ENCODE measurements around the gene LDLRAD1. TPM values are rescaled to one million over a fixed set of nuclear protein-coding genes. Genes with fewer than 3 reads are reported as not detected.
A peak's percentile ranks its signal among the peaks of the same experiment; 100 is the strongest.

The LDLRAD1 gene
- total and polyA plus RNA-seq, 8 donors: 0.12 to 0.40 TPM; not detected in 6

DNA sequence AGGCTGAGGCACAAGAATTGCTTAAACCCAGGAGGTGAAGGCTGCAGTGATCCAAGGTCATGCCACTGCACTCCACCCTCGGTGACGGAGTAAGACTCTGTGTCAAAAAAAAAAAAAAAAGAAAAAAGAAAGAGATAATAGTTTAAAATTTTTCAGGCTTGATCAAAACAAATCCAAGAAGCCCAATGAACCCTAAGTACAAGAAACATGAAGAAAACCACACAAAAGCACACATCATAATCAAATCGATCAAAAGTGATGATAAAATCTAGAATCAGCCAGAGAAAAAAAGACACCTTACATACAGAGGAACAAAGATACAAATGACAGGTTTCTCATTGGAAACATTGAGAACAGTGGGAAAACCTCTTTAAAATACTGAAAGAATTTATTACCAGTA lies 31.5 kb downstream of the LDLRAD1 start:
- H3K27ac ChIP-seq: no peak overlapping the region
- no peaks in the 10 kb centered on the region for H3K27me3 ChIP-seq
- H3K4me3 ChIP-seq: no peak overlapping the region
- intact Hi-C loops (cut with DNase I; ENCODE audit: low total_unique reads): no loop called here
- H3K4me1 ChIP-seq: peaks cover 0 to 14% (median 6%) of the 10 kb centered on the region in 4 donors
- WGBS, 5 donors: 82 to 92% (median 88%) methylated on average over 3 of the region's 3 CpGs
- TF ChIP-seq EP300 (IDR thresholded peaks at IDR 0.05): no peak
- TF ChIP-seq, protein P1, sequence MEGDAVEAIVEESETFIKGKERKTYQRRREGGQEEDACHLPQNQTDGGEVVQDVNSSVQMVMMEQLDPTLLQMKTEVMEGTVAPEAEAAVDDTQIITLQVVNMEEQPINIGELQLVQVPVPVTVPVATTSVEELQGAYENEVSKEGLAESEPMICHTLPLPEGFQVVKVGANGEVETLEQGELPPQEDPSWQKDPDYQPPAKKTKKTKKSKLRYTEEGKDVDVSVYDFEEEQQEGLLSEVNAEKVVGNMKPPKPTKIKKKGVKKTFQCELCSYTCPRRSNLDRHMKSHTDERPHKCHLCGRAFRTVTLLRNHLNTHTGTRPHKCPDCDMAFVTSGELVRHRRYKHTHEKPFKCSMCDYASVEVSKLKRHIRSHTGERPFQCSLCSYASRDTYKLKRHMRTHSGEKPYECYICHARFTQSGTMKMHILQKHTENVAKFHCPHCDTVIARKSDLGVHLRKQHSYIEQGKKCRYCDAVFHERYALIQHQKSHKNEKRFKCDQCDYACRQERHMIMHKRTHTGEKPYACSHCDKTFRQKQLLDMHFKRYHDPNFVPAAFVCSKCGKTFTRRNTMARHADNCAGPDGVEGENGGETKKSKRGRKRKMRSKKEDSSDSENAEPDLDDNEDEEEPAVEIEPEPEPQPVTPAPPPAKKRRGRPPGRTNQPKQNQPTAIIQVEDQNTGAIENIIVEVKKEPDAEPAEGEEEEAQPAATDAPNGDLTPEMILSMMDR (IDR thresholded peaks at IDR 0.05): no peak
- TF ChIP-seq POLR2AphosphoS5 (IDR thresholded peaks at IDR 0.05): no peak
- no peak for TF ChIP-seq POLR2A (IDR thresholded peaks at IDR 0.05)
- H3K36me3 ChIP-seq: no peaks in the 10 kb centered on the region
- DNase-seq: no peak
- H3K9me3 ChIP-seq: no peaks in the 10 kb centered on the region

DNA sequence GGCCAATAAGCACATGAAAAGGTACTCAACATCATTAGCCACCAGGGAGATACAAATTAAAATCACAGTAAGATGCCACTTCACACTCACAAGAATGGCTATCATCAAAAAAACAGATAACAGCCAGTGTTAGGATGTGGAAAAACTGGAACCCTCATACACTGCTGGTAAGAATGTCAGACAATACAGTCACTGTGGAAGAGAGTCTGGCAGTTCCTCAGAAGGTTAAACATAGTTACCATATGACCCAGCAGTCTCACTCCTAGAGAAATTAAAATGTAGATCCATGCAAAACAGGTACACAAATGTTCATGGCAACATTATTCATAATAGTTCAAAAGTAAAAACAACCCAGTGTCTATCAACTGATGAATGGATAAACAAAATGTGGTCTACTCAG lies 33.3 kb downstream of the LDLRAD1 start:
- TF ChIP-seq, protein P1 (IDR thresholded peaks at IDR 0.05): no peak
- TF ChIP-seq POLR2AphosphoS5 (IDR thresholded peaks at IDR 0.05): no peak
- no peak for TF ChIP-seq EP300 (IDR thresholded peaks at IDR 0.05)
- TF ChIP-seq POLR2A (IDR thresholded peaks at IDR 0.05): no peak
- no peaks in the 10 kb centered on the region for H3K9me3 ChIP-seq
- no peak overlapping the region for H3K27ac ChIP-seq
- H3K4me1 ChIP-seq: peaks cover 0 to 14% (median 6%) of the 10 kb centered on the region in 4 donors
- intact Hi-C loops (cut with DNase I; ENCODE audit: low total_unique reads): no loop called here
- H3K27me3 ChIP-seq: no peaks in the 10 kb centered on the region
- H3K36me3 ChIP-seq: no peaks in the 10 kb centered on the region
- no peak for DNase-seq
- H3K4me3 ChIP-seq: no peak overlapping the region

DNA sequence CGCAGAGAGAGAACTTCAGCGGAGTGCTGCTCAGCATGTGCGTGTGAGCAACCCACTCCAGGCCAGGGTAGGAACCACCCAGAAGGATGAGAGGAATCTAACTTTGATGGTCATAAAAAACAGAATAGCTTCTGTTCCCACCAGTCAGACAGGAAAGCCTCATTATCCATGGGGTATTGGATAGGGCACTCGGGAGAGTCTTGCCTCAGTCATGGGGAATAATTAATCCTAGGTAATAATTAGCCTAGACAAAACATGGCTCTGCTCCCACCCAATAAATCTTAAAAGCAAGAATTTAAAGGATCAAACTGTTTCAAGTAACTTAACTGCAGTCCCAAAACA lies 35.3 kb downstream of the LDLRAD1 start:
- no peak for TF ChIP-seq POLR2A (IDR thresholded peaks at IDR 0.05)
- Histone ChIP-seq H3K9me3 (no peaks in the 10 kb centered on the region), H3K27ac (peak overlapping the region in 3 of 5 donors; percentile 10 to 69 (median 36)), H3K27me3 (no peaks in the 10 kb centered on the region), H3K4me3 (peak overlapping the region; percentile 25 to 40 (median 37)), H3K4me1 (peaks cover 0 to 14% (median 6%) of the 10 kb centered on the region in 4 donors), H3K36me3 (no peaks in the 10 kb centered on the region)
- intact Hi-C loops (cut with DNase I; ENCODE audit: low total_unique reads): no loop called here
- no peak for DNase-seq
- WGBS, 5 donors: 16 to 30% (median 26%) methylated on average over 4 of the region's 4 CpGs

DNA sequence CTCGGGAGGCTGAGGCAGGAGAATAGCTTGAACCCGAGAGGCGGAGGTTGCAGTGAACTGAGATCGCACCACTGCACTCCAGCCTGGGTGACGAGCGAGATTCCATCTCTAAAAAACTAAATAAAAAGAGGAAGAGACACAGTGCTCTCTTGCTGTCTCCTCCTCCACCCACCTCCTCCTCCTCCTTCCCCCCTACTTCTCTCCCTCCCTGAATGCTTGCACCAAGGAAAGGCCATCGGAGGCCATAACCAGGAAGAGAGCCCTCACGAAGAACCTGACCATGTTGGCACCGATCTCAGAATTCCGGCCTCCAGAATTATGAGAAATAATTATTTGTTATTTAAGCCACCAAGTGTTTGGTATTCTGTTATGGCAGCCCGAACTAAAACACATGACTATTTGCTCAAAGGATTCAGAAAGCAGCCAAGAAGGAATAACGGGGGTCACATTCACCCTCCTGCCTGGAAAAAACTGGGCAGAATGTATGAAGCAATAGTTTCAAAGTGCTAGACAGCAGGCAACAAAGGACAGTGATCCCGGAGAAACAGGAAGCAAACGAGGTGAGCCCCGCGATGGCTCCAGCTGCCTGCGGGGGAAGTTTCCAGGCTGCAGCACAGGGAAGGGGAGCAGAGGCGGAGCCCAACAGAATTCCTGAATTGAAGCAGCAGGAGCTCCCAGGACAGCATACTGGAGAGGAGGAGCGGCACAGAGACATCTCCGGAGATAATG lies 35.8 kb downstream of the LDLRAD1 start:
- H3K36me3 ChIP-seq: no peaks in the 10 kb centered on the region
- TF ChIP-seq, protein P1 (IDR thresholded peaks at IDR 0.05): no peak
- no peak for TF ChIP-seq POLR2AphosphoS5 (IDR thresholded peaks at IDR 0.05)
- TF ChIP-seq EP300 (IDR thresholded peaks at IDR 0.05): no peak
- peak overlapping the region in 4 of 5 donors; percentile 9 to 69 (median 23) for H3K27ac ChIP-seq
- no peaks in the 10 kb centered on the region for H3K27me3 ChIP-seq
- H3K4me1 ChIP-seq: peaks cover 0 to 14% (median 6%) of the 10 kb centered on the region in 4 donors
- WGBS, 5 donors: 34 to 41% (median 38%) methylated on average over 20 of the region's 20 CpGs
- DNase-seq: peak in 1 of 2 donors; percentile 71
- peak overlapping the region; percentile 25 to 40 (median 37) for H3K4me3 ChIP-seq
- H3K9me3 ChIP-seq: no peaks in the 10 kb centered on the region
- intact Hi-C loops (cut with DNase I; ENCODE audit: low total_unique reads): no loop called here

DNA sequence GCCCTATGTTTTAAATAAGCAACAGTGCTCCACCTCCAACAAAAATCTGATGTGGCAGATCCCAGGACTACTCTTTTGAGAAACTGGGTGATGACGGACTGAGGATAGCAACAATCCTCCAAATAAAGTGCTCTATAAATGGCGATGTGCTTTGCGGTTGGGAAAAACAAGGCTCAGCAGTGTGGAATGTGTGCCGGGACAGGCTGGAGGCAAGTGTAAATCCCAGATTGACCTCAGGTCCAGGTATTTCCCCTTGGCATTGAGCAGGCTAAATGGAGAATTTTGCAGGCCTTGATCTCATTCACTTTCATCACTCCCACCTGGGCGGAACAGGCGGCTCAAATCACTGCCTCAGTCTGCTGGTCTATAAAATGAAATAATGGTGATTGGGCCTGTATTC lies 36.8 kb downstream of the LDLRAD1 start:
- H3K4me3 ChIP-seq: no peak overlapping the region
- intact Hi-C loops (cut with DNase I; ENCODE audit: low total_unique reads): no loop called here
- no peaks in the 10 kb centered on the region for H3K9me3 ChIP-seq
- no peaks in the 10 kb centered on the region for H3K27me3 ChIP-seq
- 93 to 98% (median 96%) methylated on average over 6 of the region's 6 CpGs for WGBS, 5 donors
- H3K27ac ChIP-seq: peak overlapping the region in 1 of 5 donors; percentile 69
- H3K36me3 ChIP-seq: peaks cover 0 to 5% (median 0%) of the 10 kb centered on the region in 4 donors
- no peak for DNase-seq
- peaks cover 0 to 14% (median 6%) of the 10 kb centered on the region in 4 donors for H3K4me1 ChIP-seq
- TF ChIP-seq, protein P1 (IDR thresholded peaks at IDR 0.05): no peak
- TF ChIP-seq POLR2A (IDR thresholded peaks at IDR 0.05) (no peak), EP300 (IDR thresholded peaks at IDR 0.05) (no peak), POLR2AphosphoS5 (IDR thresholded peaks at IDR 0.05) (no peak)

All from stomach (tissue), 9 donors.